HG03354 (cell line): ENCODE results near the gene USP38.
"Not testable (repeated sequence)": the region's sequence is repeated elsewhere in the genome, so short reads cannot be mapped to it uniquely, and the experiment has no call there.

Experiments
- ATAC-seq: cut with Tn5 transposase; IDR thresholded peaks from one replicate; pipeline ENCODE4 v1.9.1; 2021; ENCODE audit warnings: mild to moderate bottlenecking; ENCODE audit not compliant: unreplicated experiment, poor library complexity, severe bottlenecking

Gene USP38

GRCh38 chr4:143203577-143203976 lies 18.9 kb downstream of the USP38 start:
- no peak for ATAC-seq

GRCh38 chr4:143207555-143207954 lies 22.8 kb downstream of the USP38 start:
- ATAC-seq, result peak; percentile 59

GRCh38 chr4:143212566-143212965 lies 27.8 kb downstream of the USP38 start:
- ATAC-seq, result no peak

- ATAC-seq, result no peak
Observed at GRCh38 chr4:143215873-143216272, 31.2 kb downstream of the USP38 start.

GRCh38 chr4:143224255-143224654 lies 39.5 kb downstream of the USP38 start:
- ATAC-seq, result no peak

- ATAC-seq, result no peak
Observed at GRCh38 chr4:143225167-143225566, 40.5 kb downstream of the USP38 start.

- ATAC-seq, result no peak
Observed at GRCh38 chr4:143230683-143231082, 46.0 kb downstream of the USP38 start.

- ATAC-seq, result no peak
Observed at GRCh38 chr4:143232277-143232676, 47.6 kb downstream of the USP38 start.

GRCh38 chr4:143234153-143234552 lies 49.4 kb downstream of the USP38 start:
- ATAC-seq, result no peak

GRCh38 chr4:143237195-143237594 lies 52.5 kb downstream of the USP38 start:
- not testable (repeated sequence) for ATAC-seq

GRCh38 chr4:143240939-143241679 lies 56.4 kb downstream of the USP38 start:
- no peak for ATAC-seq

GRCh38 chr4:143241892-143242291 lies 57.2 kb downstream of the USP38 start:
- ATAC-seq, result no peak

GRCh38 chr4:143243041-143243440 lies 58.3 kb downstream of the USP38 start:
- ATAC-seq, result no peak

GRCh38 chr4:143246977-143247376 lies 62.3 kb downstream of the USP38 start:
- ATAC-seq, result no peak

GRCh38 chr4:143247866-143248265 lies 63.1 kb downstream of the USP38 start:
- no peak for ATAC-seq

GRCh38 chr4:143248827-143249226 lies 64.1 kb downstream of the USP38 start:
- ATAC-seq, result no peak

- ATAC-seq, result no peak
Observed at GRCh38 chr4:143250617-143251016, 65.9 kb downstream of the USP38 start.

GRCh38 chr4:143251348-143251747 lies 66.6 kb downstream of the USP38 start:
- no peak for ATAC-seq

- no peak for ATAC-seq
Observed at GRCh38 chr4:143251779-143252178, 67.1 kb downstream of the USP38 start.

- ATAC-seq, result no peak
Observed at GRCh38 chr4:143252478-143252877, 67.8 kb downstream of the USP38 start.

GRCh38 chr4:143253166-143253565 lies 68.4 kb downstream of the USP38 start:
- no peak for ATAC-seq
